ENCODE data around the gene ETNK1.

GRCh38 chr12:22635812-22636211, 10.8 kb downstream of the ETNK1 start:
- no peak for TF ChIP-seq CTCF (IDR thresholded peaks at IDR 0.05)
- no peak for TF ChIP-seq POLR2A (IDR thresholded peaks at IDR 0.05)
